ENCODE data around the gene GABRD. TPM values are rescaled to one million over a fixed set of nuclear protein-coding genes. Genes with fewer than 3 reads are reported as not detected.

GABRD gene
- total RNA-seq, 2 donors from 2014 or later = not detected

GRCh38 chr1:2073382-2074230, 54.5 kb downstream of the GABRD start:
- Histone ChIP-seq H3K4me1 (no peaks in the 10 kb centered on the region), H3K27me3 (no peaks in the 10 kb centered on the region), H3K36me3 (replicated peaks in 1 of 2; ENCODE audit: insufficient read depth in 1 of 2, low read depth in 2 of 2) (no peaks in the 10 kb centered on the region), H3K27ac (no peak overlapping the region), H3K4me3 (no peak overlapping the region), H3K9me3 (peaks cover 0 to 9% (median 0%) of the 10 kb centered on the region in 3 donors)
- DNase-seq (no peak), ATAC-seq (no peak)
- intact Hi-C loops (cut with DNase I) = no loop called here
- WGBS, 2 donors = 73 to 89% methylated on average over 33 to 49 of the region's 59 CpGs
- TF ChIP-seq POLR2A (IDR thresholded peaks at IDR 0.05) (no peak), CTCF (IDR thresholded peaks at IDR 0.05) (no peak)

GRCh38 chr1:2074396-2074795, 55.3 kb downstream of the GABRD start:
- WGBS, 2 donors = 82 to 93% methylated on average over 14 to 19 of the region's 19 CpGs
- TF ChIP-seq POLR2A (IDR thresholded peaks at IDR 0.05) = no peak
- no peak for TF ChIP-seq CTCF (IDR thresholded peaks at IDR 0.05)
- intact Hi-C loops (cut with DNase I) = no loop called here
- Histone ChIP-seq H3K36me3 (replicated peaks in 1 of 2; ENCODE audit: insufficient read depth in 1 of 2, low read depth in 2 of 2) (no peaks in the 10 kb centered on the region), H3K27me3 (no peaks in the 10 kb centered on the region), H3K9me3 (peaks cover 0 to 9% (median 0%) of the 10 kb centered on the region in 3 donors), H3K4me3 (no peak overlapping the region), H3K4me1 (no peaks in the 10 kb centered on the region), H3K27ac (no peak overlapping the region)
- no peak for ATAC-seq
- no peak for DNase-seq

GRCh38 chr1:2074944-2075740, 56.0 kb downstream of the GABRD start:
- TF ChIP-seq CTCF (IDR thresholded peaks at IDR 0.05) = no peak
- ATAC-seq = no peak
- intact Hi-C loops (cut with DNase I) = no loop called here
- H3K27me3 ChIP-seq = no peaks in the 10 kb centered on the region
- peaks cover 0 to 9% (median 0%) of the 10 kb centered on the region in 3 donors for H3K9me3 ChIP-seq
- H3K27ac ChIP-seq = no peak overlapping the region
- no peaks in the 10 kb centered on the region for H3K4me1 ChIP-seq
- no peaks in the 10 kb centered on the region for H3K36me3 ChIP-seq (replicated peaks in 1 of 2; ENCODE audit: insufficient read depth in 1 of 2, low read depth in 2 of 2)
- DNase-seq = no peak
- 86 to 87% methylated on average over 33 to 37 of the region's 38 CpGs for WGBS, 2 donors
- no peak overlapping the region for H3K4me3 ChIP-seq

GRCh38 chr1:2076826-2077225, 57.7 kb downstream of the GABRD start:
- H3K4me3 ChIP-seq = no peak overlapping the region
- ATAC-seq = no peak
- no peaks in the 10 kb centered on the region for H3K4me1 ChIP-seq
- 94% methylated on average over 20 to 21 of the region's 21 CpGs for WGBS, 2 donors
- H3K9me3 ChIP-seq = peaks cover 0 to 9% (median 0%) of the 10 kb centered on the region in 3 donors
- TF ChIP-seq POLR2A (IDR thresholded peaks at IDR 0.05) = no peak
- no peak for TF ChIP-seq CTCF (IDR thresholded peaks at IDR 0.05)
- no peak for DNase-seq
- no peak overlapping the region for H3K27ac ChIP-seq
- no peaks in the 10 kb centered on the region for H3K36me3 ChIP-seq (replicated peaks in 1 of 2; ENCODE audit: insufficient read depth in 1 of 2, low read depth in 2 of 2)
- intact Hi-C loops (cut with DNase I) = no loop called here
- no peaks in the 10 kb centered on the region for H3K27me3 ChIP-seq

All from body of pancreas (tissue), 4 donors.